GM12874 (cell line): ENCODE results near the gene SCIMP.

Source experiments
- TF ChIP-seq, protein P1 (sequence below): IDR thresholded peaks from 2 replicates; pipeline ENCODE4 v1.5.1; 2011; ENCODE audit warnings: low read depth, mild to moderate bottlenecking, control low read depth, low read length, moderate library complexity; ENCODE audit not compliant: insufficient read depth

The SCIMP gene

DNA sequence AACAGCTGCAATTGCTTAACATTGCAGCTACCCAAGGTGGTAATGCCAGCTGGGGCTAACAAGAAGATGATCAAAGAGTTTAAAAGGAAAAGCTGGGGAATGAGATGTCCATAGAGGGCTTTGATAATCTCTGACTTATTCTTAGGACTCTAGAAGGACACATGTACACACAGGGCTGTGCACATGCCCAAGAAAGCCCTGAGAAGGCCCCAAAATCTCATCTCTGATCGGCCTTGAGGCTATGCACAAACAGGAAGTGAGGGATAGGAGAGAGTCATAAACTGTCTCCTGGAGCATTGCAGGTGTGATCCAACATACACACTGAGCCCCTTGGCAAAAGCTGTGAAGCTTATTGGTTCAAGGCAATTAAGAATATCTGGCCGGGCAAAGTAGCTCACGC is 30.2 kb upstream of the SCIMP start:
- TF ChIP-seq, protein P1, sequence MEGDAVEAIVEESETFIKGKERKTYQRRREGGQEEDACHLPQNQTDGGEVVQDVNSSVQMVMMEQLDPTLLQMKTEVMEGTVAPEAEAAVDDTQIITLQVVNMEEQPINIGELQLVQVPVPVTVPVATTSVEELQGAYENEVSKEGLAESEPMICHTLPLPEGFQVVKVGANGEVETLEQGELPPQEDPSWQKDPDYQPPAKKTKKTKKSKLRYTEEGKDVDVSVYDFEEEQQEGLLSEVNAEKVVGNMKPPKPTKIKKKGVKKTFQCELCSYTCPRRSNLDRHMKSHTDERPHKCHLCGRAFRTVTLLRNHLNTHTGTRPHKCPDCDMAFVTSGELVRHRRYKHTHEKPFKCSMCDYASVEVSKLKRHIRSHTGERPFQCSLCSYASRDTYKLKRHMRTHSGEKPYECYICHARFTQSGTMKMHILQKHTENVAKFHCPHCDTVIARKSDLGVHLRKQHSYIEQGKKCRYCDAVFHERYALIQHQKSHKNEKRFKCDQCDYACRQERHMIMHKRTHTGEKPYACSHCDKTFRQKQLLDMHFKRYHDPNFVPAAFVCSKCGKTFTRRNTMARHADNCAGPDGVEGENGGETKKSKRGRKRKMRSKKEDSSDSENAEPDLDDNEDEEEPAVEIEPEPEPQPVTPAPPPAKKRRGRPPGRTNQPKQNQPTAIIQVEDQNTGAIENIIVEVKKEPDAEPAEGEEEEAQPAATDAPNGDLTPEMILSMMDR, result no peak

DNA sequence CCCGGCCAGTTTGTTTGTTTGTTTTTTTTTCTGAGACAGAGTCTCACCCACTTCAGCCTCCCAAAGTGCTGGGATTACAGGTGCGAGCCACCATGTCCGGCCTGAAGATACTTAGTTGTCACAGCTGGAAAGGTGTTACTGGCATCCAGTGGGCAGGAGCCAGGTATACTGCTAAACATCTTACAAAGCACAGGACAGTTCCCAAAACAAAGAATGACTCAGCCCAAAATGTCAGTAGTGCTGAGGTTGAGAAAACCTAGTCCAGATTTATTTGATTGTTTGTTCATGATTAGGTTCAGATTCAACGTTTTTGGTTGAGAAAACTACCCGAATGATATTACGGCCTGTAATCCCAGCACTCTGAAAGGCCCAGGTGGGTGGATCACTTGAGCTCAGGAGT is 28.8 kb upstream of the SCIMP start:
- TF ChIP-seq, protein P1, result no peak

DNA sequence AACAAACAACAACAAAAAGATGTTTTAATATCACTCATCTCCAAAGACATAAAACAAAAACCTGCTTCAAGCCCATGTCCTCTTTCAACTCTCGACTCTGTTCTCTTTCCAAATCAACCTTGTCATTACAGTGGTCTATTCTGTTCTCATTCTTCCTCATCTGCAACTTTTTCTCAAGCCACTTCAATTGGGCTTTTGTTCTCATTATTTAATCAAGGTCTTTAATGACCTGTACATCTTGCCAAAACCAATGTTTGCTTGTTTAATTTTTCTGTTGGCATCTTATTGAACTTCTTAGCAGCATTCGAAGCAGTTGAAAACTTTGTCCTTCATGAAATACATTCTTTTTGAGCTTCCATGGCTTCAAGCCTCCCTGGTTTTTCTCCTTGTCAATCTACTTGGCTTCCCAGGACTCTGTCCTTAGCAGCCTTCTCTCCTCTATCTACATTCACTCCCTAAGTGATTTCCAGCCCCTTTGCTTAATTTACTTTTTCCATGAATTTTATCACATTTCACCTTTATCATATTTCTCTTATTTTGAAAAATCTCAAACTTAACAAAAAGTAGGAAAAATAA is 27.8 kb upstream of the SCIMP start:
- TF ChIP-seq, protein P1, result no peak

DNA sequence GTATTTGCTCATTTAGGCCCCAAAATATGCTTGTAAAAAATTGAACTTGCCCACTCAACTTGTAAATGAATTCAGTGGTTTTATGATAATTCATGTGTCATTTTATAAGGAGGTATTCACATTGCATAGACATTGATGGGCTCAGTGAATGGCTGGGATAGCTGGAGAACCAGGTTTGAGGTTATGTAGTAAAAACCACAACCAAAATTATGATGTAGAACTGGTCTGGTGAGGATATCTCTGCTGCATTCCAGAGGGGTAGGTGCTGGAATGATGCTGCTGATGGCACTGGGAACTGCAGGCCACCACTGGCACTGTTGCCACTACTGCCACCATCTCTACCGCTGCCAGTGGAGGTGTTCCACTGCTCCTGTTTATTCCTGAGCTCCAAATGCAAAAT is 25.9 kb upstream of the SCIMP start:
- TF ChIP-seq, protein P1, result no peak

DNA sequence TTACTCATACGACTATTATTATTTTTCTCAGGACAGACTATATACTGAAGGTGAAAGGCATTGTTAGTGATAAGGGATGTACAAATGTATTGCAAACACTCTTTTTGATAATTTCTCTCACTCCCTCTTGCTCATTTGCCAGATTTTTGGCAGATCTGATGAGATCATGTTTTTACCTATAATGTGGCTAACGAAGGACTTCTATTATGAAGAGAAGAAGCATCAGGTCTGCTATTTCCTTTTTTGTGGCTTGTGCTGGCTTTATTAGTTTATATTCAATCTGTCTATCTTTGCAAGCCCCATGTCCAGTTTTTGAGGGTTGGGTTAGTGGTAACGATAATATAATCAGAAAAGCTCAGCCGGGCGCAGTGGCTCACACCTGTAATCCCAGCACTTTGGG is 22.5 kb upstream of the SCIMP start:
- TF ChIP-seq, protein P1, result no peak

DNA sequence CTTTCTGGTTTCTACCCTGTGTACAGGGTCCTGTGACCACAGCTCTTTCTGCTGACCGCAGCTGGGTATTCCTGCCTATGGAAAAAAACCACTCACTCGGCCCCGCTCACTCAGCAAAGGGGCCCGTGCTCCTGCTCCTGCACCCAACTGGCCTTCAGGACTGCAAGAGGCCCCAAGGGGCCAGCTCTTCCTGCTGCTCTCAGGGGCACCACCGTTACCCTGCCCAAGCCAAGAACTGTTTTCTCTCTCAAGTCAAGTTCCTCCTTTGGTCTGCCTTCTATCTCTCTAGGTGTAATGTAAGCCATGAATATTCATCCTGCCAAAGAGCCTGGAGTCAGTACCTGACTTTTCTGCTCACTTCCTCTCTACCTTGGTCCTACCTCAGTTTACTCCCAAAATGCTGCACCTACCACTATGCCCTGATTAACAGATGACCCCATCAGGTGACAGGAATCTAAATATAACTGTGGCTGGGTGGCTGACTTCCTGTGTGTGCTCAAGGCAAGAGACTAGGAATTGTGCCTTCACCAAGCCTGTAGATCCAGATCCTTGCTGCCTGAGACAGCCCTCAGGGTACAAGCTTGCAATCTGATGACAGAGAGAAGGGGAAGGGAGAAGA is 20.4 kb upstream of the SCIMP start:
- TF ChIP-seq, protein P1, result no peak

DNA sequence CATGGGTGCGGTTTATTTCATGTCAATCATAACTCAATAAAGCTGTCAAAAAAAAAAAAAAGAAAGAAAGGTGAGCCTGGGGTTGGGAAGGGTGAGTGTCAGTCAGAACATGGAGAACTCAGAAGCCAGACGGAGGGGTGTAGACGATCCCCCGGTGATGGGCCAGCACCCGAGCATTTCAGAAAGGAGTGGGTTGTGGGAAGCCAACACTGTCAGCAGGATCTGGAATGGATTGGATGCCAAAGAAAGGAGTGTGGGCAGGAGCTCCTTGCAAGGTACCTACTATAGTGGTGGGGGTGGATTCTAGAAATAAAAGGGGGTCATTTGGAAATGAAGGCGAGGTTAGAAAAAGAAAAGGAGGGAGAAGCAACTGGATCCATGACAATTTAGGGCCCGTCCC is 19.8 kb upstream of the SCIMP start:
- TF ChIP-seq, protein P1, result no peak

DNA sequence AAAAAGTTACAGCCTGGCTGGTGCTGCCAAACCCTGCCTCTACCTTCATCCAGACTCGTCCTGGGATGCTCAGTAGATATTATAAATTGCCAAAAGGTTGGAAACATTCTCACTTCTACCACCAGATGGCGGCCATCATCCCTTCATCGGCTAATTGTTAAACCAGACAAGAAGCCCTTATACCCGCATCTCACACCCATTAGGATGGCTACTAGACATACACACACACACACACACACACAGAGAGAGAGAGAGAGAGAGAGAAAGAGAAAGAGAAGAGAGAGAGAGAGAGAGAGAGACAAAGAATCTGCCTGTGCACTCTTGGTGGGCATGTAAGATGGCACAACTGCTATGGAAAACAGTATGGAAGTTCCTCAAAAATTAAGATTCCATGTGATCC is 15.0 kb upstream of the SCIMP start:
- TF ChIP-seq, protein P1, result peak; percentile 57
